Neural cell (in vitro differentiated cells): ENCODE results near the gene LIMD2. TPM values are rescaled to one million over a fixed set of nuclear protein-coding genes. Genes with fewer than 3 reads are reported as not detected.

Source experiments
- H2AFZ ChIP-seq: fragments of 200-600, 300-800 bp; sonication (generic), shearing (Covaris generic); 2 replicates; pipeline ENCODE4 v1.6.0; 2014; ENCODE audit warnings: low read depth, mild to moderate bottlenecking, antibody characterized with exemption, low read length, moderate library complexity
- H3F3A ChIP-seq: fragments of 200-600 bp; shearing (Covaris generic); 2 replicates; pipeline ENCODE4 v1.6.1; 2016; ENCODE audit warnings: mild to moderate bottlenecking, moderate library complexity, mixed read lengths, antibody characterized with exemption, low read length; ENCODE audit not compliant: insufficient read depth, poor library complexity, severe bottlenecking
- H3K27ac ChIP-seq: fragments of 200-600, 300-800 bp; sonication (generic), shearing (Covaris generic); 2 replicates; pipeline ENCODE4 v1.5.1; 2014; ENCODE audit warnings: mild to moderate bottlenecking, low read length, moderate library complexity
- H3K27me3 ChIP-seq: fragments of 300-800, 200-600 bp; sonication (generic), shearing (Covaris generic); 2 replicates; pipeline ENCODE4 v1.6.0; 2014; ENCODE audit warnings: mild to moderate bottlenecking, low read depth, low read length, moderate library complexity; ENCODE audit not compliant: insufficient read depth
- H3K36me3 ChIP-seq: fragments of 300-800, 200-600 bp; sonication (generic), shearing (Covaris generic); 2 replicates; pipeline ENCODE4 v1.5.1; 2014; ENCODE audit warnings: mild to moderate bottlenecking, antibody characterized with exemption, low read length, moderate library complexity; ENCODE audit not compliant: insufficient read depth
- H3K4me2 ChIP-seq: fragments of 300-800, 200-600 bp; sonication (generic), shearing (Covaris generic); 2 replicates; pipeline ENCODE4 v1.6.0; 2014; ENCODE audit warnings: mild to moderate bottlenecking, low read length
- H3K4me3 ChIP-seq: fragments of 300-800, 200-600 bp; sonication (generic), shearing (Covaris generic); 2 replicates; pipeline ENCODE4 v1.5.1; 2014; ENCODE audit warnings: mild to moderate bottlenecking, low read length, moderate library complexity
- H3K79me2 ChIP-seq: fragments of 200-600 bp; shearing (Covaris generic); replicated peaks from 2 replicates; pipeline ENCODE4 v1.6.0; 2014; ENCODE audit warnings: mild to moderate bottlenecking, low read length, moderate library complexity; ENCODE audit not compliant: insufficient read depth
- H3K9ac ChIP-seq: fragments of 300-800, 200-600 bp; sonication (generic), shearing (Covaris generic); 2 replicates; pipeline ENCODE4 v1.6.1; 2016; ENCODE audit warnings: mild to moderate bottlenecking, low read length, mixed read lengths
- H3K9me2 ChIP-seq: fragments of 200-600 bp; shearing (Covaris generic); 2 replicates; pipeline ENCODE4 v1.6.1; 2016; ENCODE audit warnings: mild to moderate bottlenecking, low read length, mixed read lengths; ENCODE audit not compliant: insufficient read depth
- H3K9me3 ChIP-seq: fragments of 200-600, 300-800 bp; sonication (generic), shearing (Covaris generic); 2 replicates; pipeline ENCODE4 v1.6.1; 2016; ENCODE audit warnings: mild to moderate bottlenecking, mixed run types, low read length, moderate library complexity, mixed read lengths
- H4K20me1 ChIP-seq: fragments of 200-600 bp; shearing (Covaris generic); 2 replicates; pipeline ENCODE4 v1.6.1; 2016; ENCODE audit warnings: mild to moderate bottlenecking, mixed run types; ENCODE audit not compliant: insufficient read depth
- CTCF ChIP-seq: fragments of 450-650 bp; IDR thresholded peaks from 2 replicates; pipeline ENCODE4 v1.5.1; 2014; ENCODE audit warnings: antibody characterized with exemption, mild to moderate bottlenecking, moderate library complexity; ENCODE audit not compliant: poor library complexity, severe bottlenecking
- EP300 ChIP-seq: fragments of 450-650 bp; conservative IDR thresholded peaks from 2 replicates; pipeline ENCODE4 v1.6.1; 2014; ENCODE audit warnings: antibody characterized with exemption, mild to moderate bottlenecking, moderate library complexity; ENCODE audit not compliant: poor library complexity, severe bottlenecking
- EZH2 ChIP-seq: fragments of 200-600, 300-800 bp; shearing (Covaris generic), sonication (generic); IDR thresholded peaks from 2 replicates; pipeline ENCODE4 v1.6.1; 2014; ENCODE audit warnings: antibody characterized with exemption, low read length, borderline replicate concordance, mild to moderate bottlenecking; ENCODE audit not compliant: insufficient read depth, poor library complexity, severe bottlenecking
- MXI1 ChIP-seq: fragments of 450-650 bp; conservative IDR thresholded peaks from 2 replicates; pipeline ENCODE4 v1.6.1; 2014; ENCODE audit warnings: antibody characterized with exemption, mild to moderate bottlenecking; ENCODE audit not compliant: poor library complexity, severe bottlenecking
- POLR2AphosphoS5 ChIP-seq: IDR thresholded peaks from 2 replicates; pipeline ENCODE4 v1.6.1; 2012
- RAD21 ChIP-seq: fragments of 450-650 bp; conservative IDR thresholded peaks from 2 replicates; pipeline ENCODE4 v1.6.1; 2014; ENCODE audit warnings: antibody characterized with exemption, mild to moderate bottlenecking, moderate library complexity
- REST ChIP-seq: IDR thresholded peaks from 2 replicates; pipeline ENCODE4 v1.6.1; 2012; ENCODE audit warnings: borderline replicate concordance
- SMC3 ChIP-seq: fragments of 450-650 bp; conservative IDR thresholded peaks from 2 replicates; pipeline ENCODE4 v1.6.1; 2014; ENCODE audit warnings: antibody characterized with exemption, mild to moderate bottlenecking, moderate library complexity; ENCODE audit not compliant: poor library complexity
- TAF1 ChIP-seq: IDR thresholded peaks from 2 replicates; pipeline ENCODE4 v1.6.1; 2012; ENCODE audit warnings: low read depth
- polyA plus RNA-seq: library from polyadenylated mRNA; depleted of rRNA; stranded (reverse); fragments of >200 nt; gene quantifications from 2 replicates; pipeline ENCODE4 v1.2.3, GENCODE V29; 2014

The LIMD2 gene
- polyA plus RNA-seq, 1 donor from 2014 or later, result 132 TPM

- no peaks in the 10 kb centered on the region for H3F3A ChIP-seq
- no peak overlapping the region for H3K4me2 ChIP-seq
- H3K27me3 ChIP-seq, result no peaks in the 10 kb centered on the region
- no peaks in the 10 kb centered on the region for H3K9me2 ChIP-seq
- H3K79me2 ChIP-seq, result no peaks in the 10 kb centered on the region
- peaks cover 2% of the 10 kb centered on the region for H3K36me3 ChIP-seq
- TF ChIP-seq TAF1, result no peak
- TF ChIP-seq CTCF, result no peak
- no peak for TF ChIP-seq SMC3
- TF ChIP-seq EP300, result no peak
- no peak for TF ChIP-seq EZH2
- TF ChIP-seq REST, result no peak
- TF ChIP-seq MXI1, result no peak
- no peak for TF ChIP-seq POLR2AphosphoS5
- no peak for TF ChIP-seq RAD21
- no peak overlapping the region for H3K4me3 ChIP-seq
- H2AFZ ChIP-seq, result no peak overlapping the region
- no peak overlapping the region for H3K9ac ChIP-seq
- H3K9me3 ChIP-seq, result no peaks in the 10 kb centered on the region
- no peak overlapping the region for H3K27ac ChIP-seq
- no peaks in the 10 kb centered on the region for H4K20me1 ChIP-seq
Measured at GRCh38 chr17:63685041-63685440, 14.9 kb downstream of the LIMD2 start.

- Histone ChIP-seq H3K79me2 (no peaks in the 10 kb centered on the region), H3K9me3 (no peaks in the 10 kb centered on the region), H4K20me1 (no peaks in the 10 kb centered on the region), H3K9me2 (no peaks in the 10 kb centered on the region), H2AFZ (no peak overlapping the region), H3K9ac (no peak overlapping the region), H3F3A (no peaks in the 10 kb centered on the region), H3K27ac (no peak overlapping the region), H3K4me3 (no peak overlapping the region), H3K36me3 (peaks cover 4% of the 10 kb centered on the region), H3K4me2 (no peak overlapping the region), H3K27me3 (no peaks in the 10 kb centered on the region)
- no peak for TF ChIP-seq REST
- TF ChIP-seq EP300, result no peak
- no peak for TF ChIP-seq SMC3
- no peak for TF ChIP-seq CTCF
- TF ChIP-seq EZH2, result no peak
- no peak for TF ChIP-seq RAD21
- TF ChIP-seq TAF1, result no peak
- no peak for TF ChIP-seq MXI1
- TF ChIP-seq POLR2AphosphoS5, result no peak
Measured at GRCh38 chr17:63682981-63683380, 16.9 kb downstream of the LIMD2 start.
